Gastrocnemius medialis (tissue), 4 donors: ENCODE results near the gene SLTM. TPM values are rescaled to one million over a fixed set of nuclear protein-coding genes. Genes with fewer than 3 reads are reported as not detected.

Source experiments
- ATAC-seq, 2 donors: fragments of 150-250 bp; one replicate each; pipeline ENCODE4 v1.9.1; 2016
- DNase-seq, 2 donors: peaks; one replicate each; pipeline ENCODE4 v3.0.0-alpha.2; 2019
- H3K27ac ChIP-seq, 4 donors: fragments of 200-600 bp; sonication (generic); 1 replicate in 1 of 4; 2 replicates in 3 of 4; pipeline ENCODE4 v1.5.1; 2016 to 2018; ENCODE audit warnings: mild to moderate bottlenecking in 2 of 4, moderate library complexity in 1 of 4
- H3K27me3 ChIP-seq, 3 donors: fragments of 200-600 bp; sonication (generic) in 2 of 3; 1 replicate in 1 of 3; 2 replicates in 2 of 3; pipeline versions ENCODE4 v1.5.1 to v1.6.0; 2016 to 2019; ENCODE audit warnings: mild to moderate bottlenecking in 1 of 3, moderate library complexity in 1 of 3
- H3K36me3 ChIP-seq, 2 donors: fragments of 200-600 bp; sonication (generic) in 1 of 2; one replicate each; pipeline ENCODE4 v1.5.1; 2017 to 2018
- H3K4me1 ChIP-seq, 2 donors: fragments of 200-600 bp; sonication (generic) in 1 of 2; one replicate each; pipeline ENCODE4 v1.5.1; 2016 to 2017; ENCODE audit warnings: mild to moderate bottlenecking in 2 of 2
- H3K4me3 ChIP-seq, 4 donors: fragments of 200-600 bp; sonication (generic) in 3 of 4; 1 replicate in 1 of 4; 2 replicates in 3 of 4; pipeline ENCODE4 v1.5.1; 2016 to 2019; ENCODE audit warnings: mild to moderate bottlenecking in 2 of 4
- H3K9me3 ChIP-seq, 3 donors: fragments of 200-600 bp; sonication (generic) in 2 of 3; 1 replicate in 1 of 3; 2 replicates in 2 of 3; pipeline ENCODE4 v1.5.1; 2016 to 2019
- CTCF ChIP-seq, 5 experiments: fragments of 450-650 bp in 3 of 5; fragments of 200-600 bp in 2 of 5; sonication (generic) in 2 of 5; IDR thresholded peaks in 4 of 5; conservative IDR thresholded peaks in 1 of 5; 1 replicate in 4 of 5; 2 replicates in 1 of 5; pipeline ENCODE4 v1.5.1; 2016 to 2019; ENCODE audit warnings: antibody characterized with exemption in 5 of 5, mild to moderate bottlenecking in 3 of 5, moderate library complexity in 3 of 5
- POLR2A ChIP-seq, 2 donors: fragments of 450-650 bp; IDR thresholded peaks; one replicate each; pipeline ENCODE4 v1.6.1; 2017; ENCODE audit warnings: antibody characterized with exemption in 2 of 2, mild to moderate bottlenecking in 2 of 2, moderate library complexity in 2 of 2
- in situ Hi-C, 4 donors: fragments of 200-750 bp; cut with MboI; loops; one replicate each; pipeline versions ENCODE4 v1.15.0 to v1.8.0; 2017; ENCODE audit warnings: low sequenced_read_pairs in 4 of 4
- intact Hi-C: fragments of 100-400 bp; cut with DNase I; formaldehyde crosslinking; loops from one replicate; pipeline ENCODE4 v1.15.1; 2023; ENCODE audit warnings: low total_unique reads
- total RNA-seq, 4 donors: library from RNA; depleted of rRNA; stranded (reverse); fragments of >200 nt; gene quantifications; one replicate each; pipeline versions ENCODE4 v1.1.0 to v1.2.3, GENCODE V29; 2016

The SLTM gene
- total RNA-seq, 4 donors from 2014 or later = 46.5 to 76.2 (median 60.9) TPM

- ATAC-seq (no peak), DNase-seq (no peak)
- H3K9me3 ChIP-seq = no peaks in the 10 kb centered on the region
- in situ Hi-C loops = no loop called here
- H3K36me3 ChIP-seq = peaks cover 0 to 27% of the 10 kb centered on the region in 2 donors
- no peak overlapping the region for H3K27ac ChIP-seq
- H3K4me1 ChIP-seq = no peaks in the 10 kb centered on the region
- no peak overlapping the region for H3K4me3 ChIP-seq
- intact Hi-C loops = no loop called here
- H3K27me3 ChIP-seq = no peaks in the 10 kb centered on the region
- TF ChIP-seq CTCF (IDR thresholded peaks at IDR 0.05 in 4 of 5, conservative IDR thresholded peaks at IDR 0.05 in 1 of 5) (no peak), POLR2A (IDR thresholded peaks at IDR 0.05) (no peak)
Observed at GRCh38 chr15:58909616-58910015, 23.9 kb downstream of the SLTM start.

GRCh38 chr15:58908550-58909309, 24.7 kb downstream of the SLTM start:
- Histone ChIP-seq H3K36me3 (peaks cover 0 to 24% of the 10 kb centered on the region in 2 donors), H3K4me1 (no peaks in the 10 kb centered on the region), H3K27me3 (no peaks in the 10 kb centered on the region), H3K9me3 (no peaks in the 10 kb centered on the region), H3K27ac (no peak overlapping the region), H3K4me3 (no peak overlapping the region)
- DNase-seq (no peak), ATAC-seq (no peak)
- in situ Hi-C loops = no loop called here
- no peak for TF ChIP-seq POLR2A (IDR thresholded peaks at IDR 0.05)
- no peak for TF ChIP-seq CTCF (IDR thresholded peaks at IDR 0.05 in 4 of 5, conservative IDR thresholded peaks at IDR 0.05 in 1 of 5)
- intact Hi-C loops = no loop called here

- H3K27me3 ChIP-seq = no peaks in the 10 kb centered on the region
- intact Hi-C loops (no loop called here), in situ Hi-C loops (no loop called here)
- DNase-seq = no peak
- no peaks in the 10 kb centered on the region for H3K9me3 ChIP-seq
- H3K27ac ChIP-seq = no peak overlapping the region
- ATAC-seq = no peak
- H3K36me3 ChIP-seq = peaks cover 0 to 40% of the 10 kb centered on the region in 2 donors
- TF ChIP-seq POLR2A (IDR thresholded peaks at IDR 0.05) (no peak), CTCF (IDR thresholded peaks at IDR 0.05 in 4 of 5, conservative IDR thresholded peaks at IDR 0.05 in 1 of 5) (no peak)
- no peak overlapping the region for H3K4me3 ChIP-seq
- H3K4me1 ChIP-seq = no peaks in the 10 kb centered on the region
Observed at GRCh38 chr15:58900631-58901030, 32.8 kb downstream of the SLTM start.

GRCh38 chr15:58898150-58898680, 35.3 kb downstream of the SLTM start:
- intact Hi-C loops = no loop called here
- no peaks in the 10 kb centered on the region for H3K4me1 ChIP-seq
- H3K27me3 ChIP-seq = no peaks in the 10 kb centered on the region
- H3K36me3 ChIP-seq = peaks cover 0 to 63% of the 10 kb centered on the region in 2 donors
- no peak overlapping the region for H3K27ac ChIP-seq
- DNase-seq (no peak), ATAC-seq (no peak)
- in situ Hi-C loops = no loop called here
- H3K4me3 ChIP-seq = no peak overlapping the region
- no peak for TF ChIP-seq CTCF (IDR thresholded peaks at IDR 0.05 in 4 of 5, conservative IDR thresholded peaks at IDR 0.05 in 1 of 5)
- no peak for TF ChIP-seq POLR2A (IDR thresholded peaks at IDR 0.05)
- H3K9me3 ChIP-seq = no peaks in the 10 kb centered on the region
